ENCODE data around the gene MAGI1.

MAGI1 gene

DNA sequence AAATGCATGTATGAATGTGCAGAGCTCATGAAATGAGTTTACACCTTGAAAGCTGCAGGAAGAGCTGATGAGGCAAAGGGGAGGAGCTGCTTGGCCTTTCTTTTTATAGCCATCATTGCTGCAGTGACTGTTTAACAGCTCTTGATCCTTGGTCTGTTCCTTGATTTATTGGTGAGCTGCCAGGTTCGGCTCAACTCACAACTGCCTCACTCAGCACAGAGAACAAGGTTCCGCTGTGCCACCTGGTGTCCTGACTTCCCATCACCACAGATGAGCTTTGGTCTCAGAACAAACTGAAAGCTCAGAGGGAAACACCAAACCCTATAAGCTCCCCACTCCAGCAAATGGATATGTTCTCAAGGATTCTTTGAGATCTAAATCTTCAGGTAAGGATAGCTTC lies 626.1 kb downstream of the MAGI1 start:
- no peak for DNase-seq (ENCODE audit: low read depth)

DNA sequence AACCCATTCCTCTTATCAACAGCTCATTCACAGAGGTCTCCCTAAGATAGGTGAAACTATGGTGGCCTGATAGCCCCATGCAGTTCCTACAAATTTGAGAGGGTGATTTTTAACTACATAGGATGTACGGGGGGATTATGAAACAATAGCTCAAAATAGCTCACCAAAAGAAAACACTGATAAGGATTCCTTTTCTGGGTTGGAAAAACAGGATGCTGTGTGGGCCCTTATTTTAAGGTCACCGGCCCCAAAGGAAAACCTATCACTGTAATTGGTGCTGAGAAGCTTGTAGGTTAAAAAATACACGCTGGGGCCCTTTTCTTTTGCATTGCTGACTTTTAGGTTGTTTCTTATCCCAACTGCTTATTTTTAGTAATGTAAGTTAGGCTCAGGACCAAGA lies 627.4 kb downstream of the MAGI1 start:
- DNase-seq (ENCODE audit: low read depth) = no peak

DNA sequence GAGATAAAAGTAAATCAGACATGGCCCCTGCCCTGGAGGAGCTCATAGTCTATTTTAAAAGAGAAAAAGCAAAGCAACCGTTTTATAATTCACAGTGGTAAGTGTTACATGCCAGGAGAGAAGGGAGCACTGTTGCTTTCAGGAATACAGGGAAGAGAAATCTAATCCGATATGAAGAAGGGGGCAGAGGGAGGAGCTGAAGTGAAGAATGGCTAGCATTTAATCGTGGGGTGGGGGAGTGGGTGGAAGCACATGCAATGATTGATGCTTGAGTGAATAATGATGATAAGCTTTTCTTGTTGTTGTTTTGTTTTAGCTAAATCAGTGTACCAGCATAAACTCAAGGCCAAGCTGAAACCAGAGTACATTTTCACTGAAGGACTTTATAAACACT lies 629.5 kb downstream of the MAGI1 start:
- no peak for DNase-seq (ENCODE audit: low read depth)

DNA sequence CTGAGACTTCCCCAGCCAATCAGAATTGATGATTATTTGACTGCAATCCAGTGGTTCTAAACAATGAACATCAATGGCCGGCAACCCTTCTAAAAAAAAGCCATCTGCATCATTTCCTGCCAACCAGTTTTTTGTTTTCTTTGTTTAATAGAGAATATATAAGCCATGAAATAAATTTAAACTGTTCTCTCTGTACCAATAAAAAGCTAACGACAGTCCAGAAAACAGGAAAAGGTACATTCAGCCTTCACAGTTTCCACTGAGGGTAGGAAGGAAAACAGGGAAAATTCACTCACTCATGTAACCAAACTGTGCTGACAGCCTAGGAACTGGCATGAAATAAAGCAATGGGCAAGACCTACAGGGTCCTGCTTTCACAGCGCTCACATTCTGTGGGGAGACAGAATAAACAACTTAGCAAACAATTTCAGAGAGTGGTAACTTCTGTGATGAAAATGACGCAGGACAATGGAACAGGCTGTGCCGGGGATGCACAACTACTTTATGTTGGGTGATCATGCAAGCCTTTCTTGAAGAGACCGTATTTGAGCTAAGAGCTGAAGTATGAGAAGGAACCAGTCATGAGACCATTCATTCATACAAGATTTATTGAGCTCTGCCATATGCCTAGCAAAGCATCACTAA lies 630.1 kb downstream of the MAGI1 start:
- DNase-seq (ENCODE audit: low read depth) = no peak

DNA sequence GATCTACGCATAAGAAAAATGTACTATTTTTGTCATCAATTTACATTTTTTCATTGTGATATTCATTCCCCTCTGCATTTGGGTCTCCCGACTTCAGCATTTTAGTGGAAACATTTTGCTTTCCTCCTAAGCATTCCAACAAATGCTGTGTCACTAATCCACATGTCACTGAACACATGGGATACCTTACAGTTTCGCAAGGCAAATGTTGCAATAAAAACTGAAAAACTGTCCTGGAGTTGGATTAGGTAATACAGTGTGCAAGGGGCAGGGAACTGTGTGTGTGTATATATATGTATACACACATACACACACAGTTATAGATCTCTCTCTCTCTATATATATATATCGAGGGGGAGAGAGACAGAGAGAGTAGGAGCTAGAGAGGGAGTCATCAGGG lies 632.2 kb downstream of the MAGI1 start:
- DNase-seq (ENCODE audit: low read depth) = no peak

DNA sequence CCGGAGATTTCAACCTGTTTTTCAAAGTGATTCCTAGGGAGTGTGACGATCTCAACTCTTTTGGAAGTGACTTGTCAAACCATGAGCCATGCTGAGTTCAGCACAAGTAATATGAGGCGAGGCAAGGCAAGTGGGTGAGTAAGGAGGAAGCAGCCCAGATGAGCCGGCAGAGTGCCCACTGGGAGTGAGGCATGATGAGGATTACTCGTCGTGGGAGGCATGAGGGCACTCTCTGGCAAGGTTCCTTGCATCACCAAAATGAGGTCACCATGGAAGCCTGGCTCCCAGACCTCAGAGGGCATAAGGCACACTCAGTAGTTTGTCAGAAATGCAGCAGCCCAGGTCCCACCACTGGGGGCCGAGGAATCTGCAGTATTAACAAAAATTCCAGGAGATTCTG lies 636.1 kb downstream of the MAGI1 start:
- DNase-seq (ENCODE audit: low read depth) = peak; percentile 81

DNA sequence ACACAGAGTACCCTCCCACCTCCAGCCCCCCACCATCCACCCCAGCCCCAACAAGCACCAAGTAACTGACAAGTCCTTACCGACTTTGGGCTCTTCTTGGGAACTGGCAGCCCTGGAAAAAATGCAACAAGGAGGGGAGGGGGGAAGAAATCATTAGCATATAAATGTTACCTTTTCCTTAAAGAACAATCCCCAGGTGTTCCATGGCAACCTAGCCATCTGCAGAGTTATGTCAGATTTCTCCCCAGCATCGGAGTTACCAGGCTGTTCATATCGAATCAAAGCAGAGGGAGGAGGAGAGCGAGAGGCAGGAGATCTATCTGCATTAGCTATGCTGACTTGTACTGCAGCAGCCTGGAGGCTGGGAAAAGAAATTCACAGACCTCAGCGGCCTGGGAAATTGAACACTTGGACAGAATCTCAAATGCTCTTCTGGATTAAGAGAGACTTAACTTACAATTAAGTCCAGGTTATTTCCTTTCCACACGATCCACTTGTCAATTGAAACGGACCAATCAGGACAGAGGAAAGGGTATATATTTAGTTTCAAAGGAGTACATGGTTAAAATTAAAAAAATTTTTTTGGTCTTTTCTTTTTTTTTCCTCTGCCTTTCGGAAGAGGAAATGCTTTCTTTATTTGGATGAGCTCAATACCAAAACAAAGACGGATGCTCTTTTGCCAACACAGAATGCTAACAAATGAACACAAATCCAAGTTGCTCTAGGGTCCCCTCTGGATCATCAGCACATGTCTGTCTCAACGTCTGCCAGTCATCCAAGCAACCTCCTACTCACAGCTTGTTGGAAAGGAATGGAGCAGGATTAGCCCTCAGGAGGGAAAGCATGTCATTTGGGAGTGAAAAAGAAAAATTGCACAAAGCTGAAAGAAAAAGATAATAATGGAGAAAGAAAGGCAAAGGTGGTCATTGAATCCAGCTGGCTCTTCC lies 637.1 kb downstream of the MAGI1 start:
- DNase-seq (ENCODE audit: low read depth) = no peak

DNA sequence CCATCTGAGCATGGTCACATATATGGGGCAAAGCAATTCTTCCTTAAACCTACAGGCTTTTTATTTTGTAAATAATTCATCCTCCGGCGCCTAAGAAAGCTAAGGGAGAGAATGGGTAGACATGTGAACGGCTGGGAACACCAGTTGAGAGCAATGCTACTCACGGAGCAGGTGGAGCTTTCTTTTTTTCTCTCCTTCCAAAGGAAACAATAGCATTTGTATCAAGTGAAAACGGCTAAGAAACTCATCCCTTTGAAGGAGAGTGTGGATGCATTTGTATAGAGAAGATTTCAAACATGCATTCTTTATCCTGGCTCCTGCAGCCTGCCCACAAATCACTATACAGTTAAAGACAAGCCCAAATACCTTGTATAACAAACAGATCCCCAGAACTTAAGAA lies 637.8 kb downstream of the MAGI1 start:
- DNase-seq (ENCODE audit: low read depth) = no peak

DNA sequence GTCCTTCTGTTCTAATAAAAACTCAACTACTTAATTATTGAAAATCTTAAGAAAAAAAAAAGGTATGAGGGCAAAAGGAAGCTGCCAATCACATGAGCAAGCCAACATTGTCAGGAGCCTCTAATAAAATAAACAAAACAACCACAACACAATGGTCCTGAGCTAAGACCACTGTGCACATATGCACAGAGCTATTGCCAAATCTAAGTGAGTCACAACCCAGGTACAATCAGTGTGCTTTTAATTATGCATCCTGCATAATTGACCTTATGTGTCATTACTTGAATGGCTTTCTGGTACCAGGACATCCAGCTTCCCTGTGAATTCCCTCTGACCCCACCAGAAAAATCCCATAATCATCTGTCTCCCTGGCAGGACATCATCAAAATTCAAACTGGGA lies 639.8 kb downstream of the MAGI1 start:
- DNase-seq (ENCODE audit: low read depth) = no peak

DNA sequence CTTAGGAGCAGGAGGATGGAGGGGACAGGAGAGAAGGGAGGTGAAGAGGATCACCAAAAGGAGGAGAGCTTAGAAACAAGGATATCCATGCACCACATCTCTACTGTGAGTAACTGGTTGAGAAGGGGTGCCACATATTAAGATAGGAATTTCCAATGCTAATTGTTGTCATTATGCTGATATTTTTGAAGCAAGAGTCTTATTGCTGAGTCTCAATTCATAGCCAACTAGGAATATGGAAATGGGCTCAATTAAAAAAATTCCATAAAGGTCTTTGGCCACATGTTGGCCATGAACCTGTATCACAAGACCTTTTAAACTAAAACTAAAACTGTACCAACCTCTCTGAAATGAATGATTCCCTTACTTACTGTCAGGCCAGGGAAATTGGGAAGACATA lies 642.6 kb downstream of the MAGI1 start:
- DNase-seq (ENCODE audit: low read depth) = no peak

DNA sequence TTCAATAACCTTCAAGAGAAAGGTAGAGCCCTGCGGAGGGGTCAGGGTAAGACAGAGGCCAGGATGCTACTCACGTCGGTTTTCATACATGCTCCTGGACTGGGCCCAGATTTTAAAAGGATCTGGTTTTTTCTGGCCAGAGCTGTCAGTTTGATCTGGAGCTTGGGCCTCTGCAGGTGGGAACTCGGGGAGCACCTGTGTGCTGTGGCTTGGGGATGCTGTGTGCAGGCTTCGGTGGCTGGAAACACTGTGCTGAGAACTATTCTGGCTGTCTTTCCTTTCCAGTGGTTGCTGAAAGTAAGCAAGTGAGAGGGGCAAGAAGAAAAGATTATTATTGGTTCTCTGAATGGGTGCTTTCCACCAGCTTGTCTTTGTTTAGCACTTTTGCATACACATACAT lies 647.6 kb downstream of the MAGI1 start:
- no peak for DNase-seq (ENCODE audit: low read depth)

DNA sequence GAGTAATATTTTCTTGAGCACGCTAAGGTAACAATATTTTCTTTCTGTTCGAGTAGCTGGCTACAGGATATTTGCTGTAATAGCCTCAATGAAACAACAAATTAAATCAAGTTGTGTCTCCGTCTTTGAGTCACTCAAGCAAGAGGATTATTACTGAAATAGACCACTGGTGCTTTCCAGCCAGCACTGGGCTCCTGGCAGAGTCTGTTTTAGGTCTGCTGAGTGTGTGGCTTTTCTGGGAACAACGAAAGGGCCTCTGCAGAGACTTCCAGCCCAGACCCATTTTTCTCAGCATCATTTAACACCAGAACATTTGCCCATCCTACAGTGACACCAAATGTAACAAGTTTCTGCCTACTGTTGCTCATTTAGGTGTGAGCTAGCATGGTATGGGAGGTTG lies 652.9 kb downstream of the MAGI1 start:
- DNase-seq (ENCODE audit: low read depth) = no peak

DNA sequence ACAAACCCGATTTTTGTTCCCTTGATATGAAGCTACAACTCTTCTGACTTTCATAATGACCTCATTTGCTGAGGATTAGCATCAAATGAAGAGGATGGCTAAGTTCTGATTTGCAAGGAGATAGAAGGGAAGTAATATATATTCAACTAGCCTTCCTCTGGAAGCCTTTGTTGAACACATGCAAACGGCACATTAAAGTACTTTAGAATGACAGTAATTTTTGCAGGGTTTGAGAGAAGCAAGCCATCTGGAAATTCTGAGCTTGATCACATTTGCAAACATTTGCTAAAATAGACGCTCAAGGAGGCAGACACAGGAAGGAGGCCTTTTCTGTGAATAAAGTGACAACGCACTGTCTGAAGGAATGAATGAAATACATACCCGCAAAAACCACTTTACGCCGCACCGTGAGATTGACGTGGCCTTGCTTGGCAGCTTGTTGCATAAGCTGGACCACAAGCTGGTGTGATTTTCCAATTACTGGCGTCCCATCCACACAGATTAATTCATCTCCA lies 657.2 kb downstream of the MAGI1 start:
- DNase-seq (ENCODE audit: low read depth) = no peak

DNA sequence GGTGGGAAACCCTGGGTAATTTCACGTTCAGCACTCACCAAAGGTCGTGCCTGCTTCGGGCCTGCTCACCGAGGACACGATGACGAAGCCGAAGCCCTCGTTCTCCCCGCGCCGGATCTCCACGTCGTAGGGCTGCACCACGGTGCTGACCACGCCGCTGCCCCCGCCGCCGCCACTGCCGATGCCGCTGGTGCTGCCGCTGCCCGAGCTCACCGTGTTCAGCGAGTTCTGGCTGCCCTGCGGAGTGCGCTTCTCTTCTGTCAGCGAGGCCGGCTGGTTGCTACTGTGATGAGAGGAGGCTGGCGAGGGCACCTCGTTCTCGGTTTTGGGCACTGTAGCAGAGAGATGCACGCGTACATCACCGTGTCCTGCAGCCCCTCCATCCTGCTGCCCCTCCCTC lies 659.5 kb downstream of the MAGI1 start:
- no peak for DNase-seq (ENCODE audit: low read depth)

DNA sequence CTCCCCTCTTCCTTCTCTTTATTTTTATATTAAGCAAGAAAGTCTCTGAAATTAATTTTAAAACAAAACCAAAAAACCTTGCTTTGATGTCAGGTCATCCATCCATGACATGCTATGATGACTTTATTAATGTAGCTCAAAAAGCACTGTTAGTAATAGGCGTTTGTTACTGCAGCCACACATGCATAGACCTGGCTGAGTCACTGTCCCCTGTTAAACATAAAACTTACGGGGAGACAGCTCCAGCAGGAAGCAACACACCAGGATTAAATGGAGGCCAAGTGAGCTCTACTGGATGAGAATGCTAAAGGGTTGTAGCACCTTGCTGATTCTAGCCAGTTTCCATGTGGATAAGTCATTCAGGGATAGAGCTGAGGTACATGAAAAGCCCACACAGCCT lies 661.1 kb downstream of the MAGI1 start:
- no peak for DNase-seq (ENCODE audit: low read depth)

DNA sequence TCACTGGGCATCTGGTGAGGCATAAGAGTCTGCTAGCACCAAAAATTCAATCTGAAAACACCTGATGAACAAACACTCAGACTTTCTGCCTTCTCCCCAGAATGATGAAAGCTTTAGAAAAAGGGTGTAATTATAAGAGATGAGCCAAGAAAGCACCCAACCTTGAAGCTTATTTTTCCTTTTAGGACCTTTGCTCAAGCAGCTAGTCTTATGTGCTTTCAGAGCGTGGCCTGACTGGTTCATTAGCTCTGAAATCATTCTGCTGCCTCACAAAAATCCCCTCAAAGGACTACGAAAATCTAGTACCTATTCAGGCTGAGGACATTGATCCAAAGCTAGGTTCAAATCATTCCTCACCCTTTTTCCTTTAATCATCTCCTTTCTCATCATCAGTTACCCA lies 662.3 kb downstream of the MAGI1 start:
- DNase-seq (ENCODE audit: low read depth) = no peak

DNA sequence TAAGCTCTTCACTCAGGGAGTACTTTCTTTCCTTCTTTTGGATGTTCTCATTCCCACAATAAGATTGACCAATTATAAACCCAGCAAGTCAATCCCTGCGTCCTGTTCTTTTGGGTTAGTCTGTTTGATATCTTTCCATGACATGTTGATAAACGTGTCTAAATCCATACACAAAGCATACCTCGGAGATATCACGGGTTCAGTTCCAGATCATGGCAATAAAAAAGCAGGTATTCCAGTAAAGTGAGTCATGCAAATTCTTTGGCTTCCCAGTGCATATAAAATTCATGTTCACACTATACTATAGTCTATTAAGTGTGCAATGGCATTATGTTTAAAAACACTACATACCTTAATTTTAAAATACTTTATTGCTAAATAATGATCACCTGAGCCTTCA lies 667.7 kb downstream of the MAGI1 start:
- no peak for DNase-seq (ENCODE audit: low read depth)

DNA sequence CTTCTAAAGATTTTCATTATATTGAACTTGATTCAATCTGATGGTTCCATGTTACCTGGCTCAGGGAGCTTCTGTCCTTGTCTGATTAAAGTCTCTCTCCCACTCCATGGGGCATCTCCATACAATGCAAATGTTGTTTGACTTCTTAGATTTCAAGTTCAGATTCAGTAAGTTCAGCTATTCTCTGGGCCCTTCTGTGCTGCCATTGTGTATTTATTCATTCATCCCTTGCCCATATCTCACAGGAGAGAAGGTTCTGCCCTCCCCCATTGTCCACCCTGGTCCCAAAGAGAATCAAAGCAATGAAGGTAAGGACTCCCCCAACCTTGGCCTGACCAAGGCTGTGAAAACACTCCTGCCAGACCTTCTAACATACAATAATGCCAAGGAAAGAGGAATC lies 669.9 kb downstream of the MAGI1 start:
- no peak for DNase-seq (ENCODE audit: low read depth)

DNA sequence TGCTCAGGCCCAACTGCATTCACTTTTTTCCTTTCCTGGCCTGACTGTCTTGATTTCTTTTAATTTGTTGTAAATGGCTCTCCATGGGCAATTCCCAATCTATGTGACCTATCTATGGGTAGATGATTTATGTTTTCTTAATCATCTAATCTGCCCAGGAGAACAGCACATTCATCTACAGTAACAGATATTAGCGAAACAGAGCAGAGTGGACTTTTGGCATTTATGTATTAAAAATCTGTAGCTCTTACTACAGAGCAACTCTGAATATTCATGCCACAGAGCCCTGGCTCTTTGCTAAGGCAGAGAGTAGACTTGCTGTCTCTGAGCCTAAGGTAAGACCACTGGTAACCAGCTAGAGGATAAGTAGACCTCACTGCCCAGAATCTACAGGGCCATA lies 676.0 kb downstream of the MAGI1 start:
- no peak for DNase-seq (ENCODE audit: low read depth)

DNA sequence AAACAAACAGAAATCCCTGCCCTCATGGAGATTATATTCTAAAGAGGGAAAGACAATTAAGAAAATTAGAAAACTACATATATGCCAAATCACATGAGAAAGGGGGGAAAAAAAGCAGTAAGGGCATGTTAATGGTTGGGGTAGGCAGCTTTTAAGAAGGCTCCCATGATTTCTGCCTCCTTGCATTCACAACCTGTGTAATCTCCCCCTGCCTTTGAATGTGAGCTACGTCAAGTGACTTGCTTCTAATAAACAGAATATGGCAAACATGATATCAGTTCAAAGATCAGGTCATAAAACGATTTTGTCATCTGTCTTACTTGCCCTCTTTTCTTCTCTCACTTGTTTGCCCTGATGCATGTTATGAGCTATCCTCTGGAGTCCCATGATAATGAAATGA lies 677.3 kb downstream of the MAGI1 start:
- DNase-seq (ENCODE audit: low read depth) = no peak

DNA sequence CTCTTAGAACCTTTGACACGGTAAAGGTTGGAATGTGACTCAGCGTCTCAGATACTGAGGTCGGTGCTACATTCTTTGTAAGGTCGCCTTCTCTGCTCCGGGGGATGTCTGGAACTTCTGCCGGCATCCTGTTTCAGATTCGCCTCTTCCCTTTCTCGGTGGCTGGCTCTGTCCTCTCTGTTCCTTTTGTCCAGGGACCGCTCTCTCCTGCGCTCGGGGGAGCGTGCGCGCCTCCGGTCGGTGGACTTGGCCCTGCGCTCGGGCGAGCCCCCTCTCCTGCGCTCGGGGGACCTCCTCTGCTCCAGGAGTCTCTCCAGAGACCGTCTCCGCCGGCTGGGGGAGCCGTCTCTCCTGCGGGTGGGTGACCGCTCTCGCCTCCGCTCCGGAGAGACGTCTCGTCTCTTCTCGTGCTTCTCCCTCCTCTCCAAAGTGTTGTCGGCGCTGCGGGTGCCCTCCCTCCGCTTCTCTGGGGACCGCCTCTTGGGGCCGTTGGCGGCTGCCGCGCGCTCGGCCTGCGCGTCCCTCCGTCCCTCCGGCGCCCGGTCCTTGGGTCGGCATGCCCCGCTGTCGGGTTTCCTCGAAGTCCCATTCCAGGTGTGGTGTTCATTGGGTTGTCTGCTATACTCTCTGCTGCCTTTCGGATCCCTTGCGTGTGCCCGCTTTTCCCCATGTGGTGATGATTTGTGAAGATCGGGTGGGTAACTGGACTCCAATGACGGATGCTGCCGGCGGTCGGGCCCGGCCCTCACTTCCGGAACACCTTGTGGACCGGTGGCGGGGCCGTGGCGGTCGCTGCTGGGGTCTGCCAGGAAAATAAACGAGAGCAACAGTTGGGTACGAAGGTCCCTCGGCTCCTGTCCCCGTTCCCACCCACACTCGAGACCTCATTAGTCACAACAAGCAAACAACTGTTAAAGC lies 682.1 kb downstream of the MAGI1 start:
- DNase-seq (ENCODE audit: low read depth) = no peak

DNA sequence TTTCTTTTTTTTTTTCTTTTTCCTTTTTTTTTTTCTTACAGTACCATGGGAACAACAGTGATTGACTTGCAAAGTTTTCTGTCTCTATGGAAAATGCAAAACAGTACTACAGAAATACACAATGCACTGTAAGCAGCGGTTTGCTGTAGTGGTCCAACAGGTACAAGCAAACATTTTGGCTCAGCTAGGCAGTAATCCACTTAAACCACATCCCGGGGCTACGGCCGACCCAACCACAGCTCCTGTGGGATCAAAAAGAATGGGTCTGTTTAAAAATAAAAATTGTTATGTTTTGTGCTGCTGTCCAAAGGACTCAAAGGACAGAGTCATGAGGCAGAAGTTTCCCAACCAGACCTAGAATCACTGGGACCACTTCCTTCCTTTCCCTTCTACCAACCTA lies 683.8 kb downstream of the MAGI1 start:
- DNase-seq (ENCODE audit: low read depth) = no peak
